Chondrocyte (in vitro differentiated cells): ENCODE data around the gene VPS13C. TPM values are rescaled to one million over a fixed set of nuclear protein-coding genes. Genes with fewer than 3 reads are reported as not detected.

Experiments used
- DNase-seq: peaks from one replicate; pipeline ENCODE4 v3.0.0; 2021; ENCODE audit warnings: mixed read lengths, low spot score
- H3K27ac Mint-ChIP-seq: one replicate; pipeline ENCODE4 v1.8.0; 2021; ENCODE audit warnings: mild to moderate bottlenecking, moderate library complexity, mixed read lengths; ENCODE audit not compliant: unreplicated experiment
- H3K27me3 Mint-ChIP-seq: 2 replicates; pipeline ENCODE4 v1.8.0; 2021; ENCODE audit warnings: low read depth, mixed read lengths
- H3K36me3 Mint-ChIP-seq: 2 replicates; pipeline ENCODE4 v1.8.0; 2021; ENCODE audit warnings: low read depth, mixed read lengths
- H3K4me1 Mint-ChIP-seq: 2 replicates; pipeline ENCODE4 v1.8.0; 2021; ENCODE audit warnings: low read depth, mild to moderate bottlenecking, mixed read lengths
- H3K4me3 Mint-ChIP-seq: one replicate; pipeline ENCODE4 v1.8.0; 2021; ENCODE audit warnings: mild to moderate bottlenecking, moderate library complexity, mixed read lengths; ENCODE audit not compliant: unreplicated experiment
- H3K9me3 Mint-ChIP-seq: 2 replicates; pipeline ENCODE4 v1.8.0; 2021; ENCODE audit warnings: low read depth, mixed read lengths
- total RNA-seq: library from RNA; stranded (reverse); gene quantifications from 3 replicates; pipeline ENCODE4 v1.2.1, GENCODE V29; 2021
- TF ChIP-seq, protein P1 (sequence below): fragments of 200-600 bp; sonication (generic); IDR thresholded peaks from 2 replicates; pipeline ENCODE4 v1.5.0; 2021; ENCODE audit warnings: antibody characterized with exemption, mild to moderate bottlenecking, moderate library complexity

The VPS13C gene
- total RNA-seq, 1 donor from 2014 or later: 46.0 TPM

DNA sequence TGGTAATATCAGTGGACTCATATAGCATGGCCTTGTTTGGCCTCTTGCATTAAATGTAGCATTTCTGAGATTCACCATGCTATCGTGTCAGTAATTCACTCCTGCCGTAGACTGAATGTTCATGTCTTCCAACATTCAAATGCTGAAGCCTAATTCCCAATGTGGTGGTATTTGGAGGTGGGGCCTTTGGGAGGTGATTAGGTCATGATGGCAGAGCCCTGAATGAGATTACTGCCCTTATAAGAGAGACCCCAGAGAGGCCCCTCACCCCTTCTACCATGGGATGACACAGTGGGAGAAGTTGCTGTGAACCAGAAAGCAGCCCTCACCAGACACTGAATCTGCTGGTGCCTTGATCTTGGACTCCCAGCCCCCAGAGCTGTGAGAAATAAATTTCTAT lies 241.4 kb downstream of the VPS13C start:
- TF ChIP-seq, protein P1, sequence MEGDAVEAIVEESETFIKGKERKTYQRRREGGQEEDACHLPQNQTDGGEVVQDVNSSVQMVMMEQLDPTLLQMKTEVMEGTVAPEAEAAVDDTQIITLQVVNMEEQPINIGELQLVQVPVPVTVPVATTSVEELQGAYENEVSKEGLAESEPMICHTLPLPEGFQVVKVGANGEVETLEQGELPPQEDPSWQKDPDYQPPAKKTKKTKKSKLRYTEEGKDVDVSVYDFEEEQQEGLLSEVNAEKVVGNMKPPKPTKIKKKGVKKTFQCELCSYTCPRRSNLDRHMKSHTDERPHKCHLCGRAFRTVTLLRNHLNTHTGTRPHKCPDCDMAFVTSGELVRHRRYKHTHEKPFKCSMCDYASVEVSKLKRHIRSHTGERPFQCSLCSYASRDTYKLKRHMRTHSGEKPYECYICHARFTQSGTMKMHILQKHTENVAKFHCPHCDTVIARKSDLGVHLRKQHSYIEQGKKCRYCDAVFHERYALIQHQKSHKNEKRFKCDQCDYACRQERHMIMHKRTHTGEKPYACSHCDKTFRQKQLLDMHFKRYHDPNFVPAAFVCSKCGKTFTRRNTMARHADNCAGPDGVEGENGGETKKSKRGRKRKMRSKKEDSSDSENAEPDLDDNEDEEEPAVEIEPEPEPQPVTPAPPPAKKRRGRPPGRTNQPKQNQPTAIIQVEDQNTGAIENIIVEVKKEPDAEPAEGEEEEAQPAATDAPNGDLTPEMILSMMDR: no peak
- H3K4me3 Mint-ChIP-seq: no peak overlapping the region
- peaks cover 43% of the 10 kb centered on the region for H3K27me3 Mint-ChIP-seq
- H3K9me3 Mint-ChIP-seq: no peaks in the 10 kb centered on the region
- H3K36me3 Mint-ChIP-seq: no peaks in the 10 kb centered on the region
- no peak for DNase-seq
- no peak overlapping the region for H3K27ac Mint-ChIP-seq
- no peaks in the 10 kb centered on the region for H3K4me1 Mint-ChIP-seq

DNA sequence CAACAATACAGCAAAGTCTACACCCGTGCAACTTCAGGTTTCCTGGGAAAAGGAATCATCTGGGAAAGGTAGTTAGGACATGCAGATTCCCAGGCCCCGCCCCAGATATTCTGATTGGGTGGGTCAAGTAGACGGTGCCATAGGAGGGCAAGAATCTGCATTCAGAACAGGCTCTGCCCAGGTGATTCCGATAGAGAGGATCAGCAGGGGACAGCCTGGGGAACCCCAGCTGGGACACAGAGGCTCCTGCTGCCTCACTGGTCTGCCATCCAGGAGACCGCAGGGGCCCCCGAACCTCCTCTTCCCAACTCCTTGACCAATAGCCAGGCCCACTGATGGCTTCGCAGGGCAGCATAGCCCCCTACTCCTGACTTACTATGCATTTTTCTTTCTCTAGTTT lies 243.4 kb downstream of the VPS13C start:
- Mint-ChIP-seq H3K4me1 (no peaks in the 10 kb centered on the region), H3K27ac (no peak overlapping the region), H3K9me3 (no peaks in the 10 kb centered on the region), H3K36me3 (no peaks in the 10 kb centered on the region), H3K27me3 (peaks cover 41% of the 10 kb centered on the region), H3K4me3 (no peak overlapping the region)
- TF ChIP-seq, protein P1: no peak
- no peak for DNase-seq

DNA sequence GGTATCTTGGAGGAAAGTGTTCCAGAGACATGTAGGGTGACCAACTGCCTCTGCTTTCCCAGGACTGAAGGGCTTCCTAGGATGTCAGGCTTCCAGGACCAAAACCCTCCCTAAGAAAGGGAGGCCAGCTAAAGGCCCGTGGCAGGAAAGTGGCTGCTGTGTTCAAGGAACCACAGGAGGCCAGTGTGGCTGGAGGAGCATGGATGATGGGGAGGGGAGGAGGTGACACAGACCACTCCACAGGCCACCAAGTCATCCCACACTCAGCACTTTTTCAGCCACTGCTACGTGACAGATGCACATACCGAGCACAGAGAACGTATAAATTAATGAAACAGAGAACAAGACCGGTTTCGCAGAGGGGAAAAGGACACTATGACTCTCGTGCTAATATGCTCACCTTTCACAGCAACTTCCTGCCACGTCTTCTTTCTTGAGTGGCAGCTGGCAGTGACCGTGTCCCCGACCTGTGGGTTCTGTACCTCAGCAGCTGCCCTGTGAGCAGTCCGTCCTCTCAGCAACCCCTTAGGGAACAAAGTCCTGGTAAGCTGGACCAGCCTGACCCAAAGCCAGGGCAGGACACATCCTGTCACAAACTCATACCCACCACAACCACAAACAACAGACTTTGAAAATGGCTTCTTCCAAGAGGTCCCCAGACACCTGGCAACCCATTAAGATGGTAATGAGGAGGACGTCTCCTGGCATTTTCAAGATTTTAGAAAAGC lies 244.7 kb downstream of the VPS13C start:
- H3K27me3 Mint-ChIP-seq: peaks cover 31% of the 10 kb centered on the region
- no peak overlapping the region for H3K27ac Mint-ChIP-seq
- no peaks in the 10 kb centered on the region for H3K9me3 Mint-ChIP-seq
- DNase-seq: no peak
- TF ChIP-seq, protein P1: no peak
- no peaks in the 10 kb centered on the region for H3K36me3 Mint-ChIP-seq
- no peaks in the 10 kb centered on the region for H3K4me1 Mint-ChIP-seq
- no peak overlapping the region for H3K4me3 Mint-ChIP-seq

DNA sequence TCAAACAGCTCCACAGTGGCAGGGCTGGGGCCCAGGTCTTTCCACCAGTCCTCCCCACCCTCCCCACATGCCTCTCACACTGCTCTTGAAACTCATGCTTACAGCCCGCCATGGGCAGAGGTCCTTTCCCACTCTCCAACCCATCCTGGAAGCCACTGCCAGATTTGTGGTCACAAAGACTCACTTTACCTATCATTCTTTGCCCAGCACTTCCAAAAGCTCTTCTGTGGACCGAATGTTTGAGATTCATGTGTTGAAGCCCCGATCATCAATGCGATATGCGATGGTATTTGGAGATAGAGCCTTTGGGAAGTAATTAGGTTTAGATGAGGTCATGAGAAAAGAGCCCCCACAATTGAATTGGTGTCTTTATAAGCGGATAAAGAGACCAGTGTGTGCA lies 247.8 kb downstream of the VPS13C start:
- no peak for DNase-seq
- H3K27ac Mint-ChIP-seq: no peak overlapping the region
- TF ChIP-seq, protein P1: no peak
- no peak overlapping the region for H3K4me3 Mint-ChIP-seq
- peaks cover 41% of the 10 kb centered on the region for H3K27me3 Mint-ChIP-seq
- no peaks in the 10 kb centered on the region for H3K36me3 Mint-ChIP-seq
- no peaks in the 10 kb centered on the region for H3K4me1 Mint-ChIP-seq
- H3K9me3 Mint-ChIP-seq: no peaks in the 10 kb centered on the region

DNA sequence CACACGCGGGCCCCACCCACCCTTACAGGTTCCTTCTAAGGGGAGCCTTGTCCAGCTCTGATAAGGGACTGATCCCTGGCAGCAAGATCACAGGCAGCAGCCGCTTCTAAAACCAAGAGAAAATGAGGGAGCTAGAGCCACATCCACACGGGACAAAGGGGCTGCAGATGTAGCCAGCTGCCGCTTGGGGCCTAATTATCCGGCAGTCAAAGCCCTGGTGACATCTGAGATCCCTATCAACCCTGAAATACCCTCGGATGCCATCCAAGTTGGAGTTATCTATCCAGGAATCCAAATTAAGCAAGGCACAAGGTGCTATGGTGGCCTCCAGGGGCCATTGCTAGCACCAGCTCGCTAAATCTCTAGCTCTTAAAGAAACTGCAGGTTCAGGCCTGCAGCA lies 248.3 kb downstream of the VPS13C start:
- Mint-ChIP-seq H3K27ac (no peak overlapping the region), H3K36me3 (no peaks in the 10 kb centered on the region), H3K27me3 (peaks cover 44% of the 10 kb centered on the region), H3K4me3 (no peak overlapping the region), H3K4me1 (no peaks in the 10 kb centered on the region), H3K9me3 (no peaks in the 10 kb centered on the region)
- TF ChIP-seq, protein P1: no peak
- no peak for DNase-seq
